ENCODE results near the gene UBD. TPM values are rescaled to one million over a fixed set of nuclear protein-coding genes. Genes with fewer than 3 reads are reported as not detected.
A peak's percentile ranks its signal among the peaks of the same experiment; 100 is the strongest.

UBD gene
- total and polyA plus RNA-seq, 2 experiments from 2014 or later, result not detected

DNA sequence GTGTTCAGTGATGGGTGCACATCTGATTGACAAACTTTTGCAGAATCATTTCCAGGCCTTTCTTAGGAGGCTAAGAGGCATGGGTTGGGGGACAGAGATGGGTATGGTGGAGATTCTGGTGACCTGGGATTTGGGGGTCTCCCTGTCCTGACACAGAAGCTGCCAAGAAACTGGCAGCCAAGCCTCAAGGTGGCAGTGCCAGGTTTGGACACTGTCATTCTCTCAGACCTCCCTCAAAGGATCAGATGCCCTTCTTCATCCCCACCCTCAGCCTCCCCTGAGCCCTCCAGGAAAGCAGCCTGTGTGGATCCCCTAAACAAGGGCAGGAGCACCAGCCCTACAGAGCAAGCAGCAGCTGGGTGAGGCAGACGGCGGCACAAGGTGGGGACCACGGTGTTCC, 53.7 kb downstream of the UBD start (continued):
- TF ChIP-seq, protein P1, sequence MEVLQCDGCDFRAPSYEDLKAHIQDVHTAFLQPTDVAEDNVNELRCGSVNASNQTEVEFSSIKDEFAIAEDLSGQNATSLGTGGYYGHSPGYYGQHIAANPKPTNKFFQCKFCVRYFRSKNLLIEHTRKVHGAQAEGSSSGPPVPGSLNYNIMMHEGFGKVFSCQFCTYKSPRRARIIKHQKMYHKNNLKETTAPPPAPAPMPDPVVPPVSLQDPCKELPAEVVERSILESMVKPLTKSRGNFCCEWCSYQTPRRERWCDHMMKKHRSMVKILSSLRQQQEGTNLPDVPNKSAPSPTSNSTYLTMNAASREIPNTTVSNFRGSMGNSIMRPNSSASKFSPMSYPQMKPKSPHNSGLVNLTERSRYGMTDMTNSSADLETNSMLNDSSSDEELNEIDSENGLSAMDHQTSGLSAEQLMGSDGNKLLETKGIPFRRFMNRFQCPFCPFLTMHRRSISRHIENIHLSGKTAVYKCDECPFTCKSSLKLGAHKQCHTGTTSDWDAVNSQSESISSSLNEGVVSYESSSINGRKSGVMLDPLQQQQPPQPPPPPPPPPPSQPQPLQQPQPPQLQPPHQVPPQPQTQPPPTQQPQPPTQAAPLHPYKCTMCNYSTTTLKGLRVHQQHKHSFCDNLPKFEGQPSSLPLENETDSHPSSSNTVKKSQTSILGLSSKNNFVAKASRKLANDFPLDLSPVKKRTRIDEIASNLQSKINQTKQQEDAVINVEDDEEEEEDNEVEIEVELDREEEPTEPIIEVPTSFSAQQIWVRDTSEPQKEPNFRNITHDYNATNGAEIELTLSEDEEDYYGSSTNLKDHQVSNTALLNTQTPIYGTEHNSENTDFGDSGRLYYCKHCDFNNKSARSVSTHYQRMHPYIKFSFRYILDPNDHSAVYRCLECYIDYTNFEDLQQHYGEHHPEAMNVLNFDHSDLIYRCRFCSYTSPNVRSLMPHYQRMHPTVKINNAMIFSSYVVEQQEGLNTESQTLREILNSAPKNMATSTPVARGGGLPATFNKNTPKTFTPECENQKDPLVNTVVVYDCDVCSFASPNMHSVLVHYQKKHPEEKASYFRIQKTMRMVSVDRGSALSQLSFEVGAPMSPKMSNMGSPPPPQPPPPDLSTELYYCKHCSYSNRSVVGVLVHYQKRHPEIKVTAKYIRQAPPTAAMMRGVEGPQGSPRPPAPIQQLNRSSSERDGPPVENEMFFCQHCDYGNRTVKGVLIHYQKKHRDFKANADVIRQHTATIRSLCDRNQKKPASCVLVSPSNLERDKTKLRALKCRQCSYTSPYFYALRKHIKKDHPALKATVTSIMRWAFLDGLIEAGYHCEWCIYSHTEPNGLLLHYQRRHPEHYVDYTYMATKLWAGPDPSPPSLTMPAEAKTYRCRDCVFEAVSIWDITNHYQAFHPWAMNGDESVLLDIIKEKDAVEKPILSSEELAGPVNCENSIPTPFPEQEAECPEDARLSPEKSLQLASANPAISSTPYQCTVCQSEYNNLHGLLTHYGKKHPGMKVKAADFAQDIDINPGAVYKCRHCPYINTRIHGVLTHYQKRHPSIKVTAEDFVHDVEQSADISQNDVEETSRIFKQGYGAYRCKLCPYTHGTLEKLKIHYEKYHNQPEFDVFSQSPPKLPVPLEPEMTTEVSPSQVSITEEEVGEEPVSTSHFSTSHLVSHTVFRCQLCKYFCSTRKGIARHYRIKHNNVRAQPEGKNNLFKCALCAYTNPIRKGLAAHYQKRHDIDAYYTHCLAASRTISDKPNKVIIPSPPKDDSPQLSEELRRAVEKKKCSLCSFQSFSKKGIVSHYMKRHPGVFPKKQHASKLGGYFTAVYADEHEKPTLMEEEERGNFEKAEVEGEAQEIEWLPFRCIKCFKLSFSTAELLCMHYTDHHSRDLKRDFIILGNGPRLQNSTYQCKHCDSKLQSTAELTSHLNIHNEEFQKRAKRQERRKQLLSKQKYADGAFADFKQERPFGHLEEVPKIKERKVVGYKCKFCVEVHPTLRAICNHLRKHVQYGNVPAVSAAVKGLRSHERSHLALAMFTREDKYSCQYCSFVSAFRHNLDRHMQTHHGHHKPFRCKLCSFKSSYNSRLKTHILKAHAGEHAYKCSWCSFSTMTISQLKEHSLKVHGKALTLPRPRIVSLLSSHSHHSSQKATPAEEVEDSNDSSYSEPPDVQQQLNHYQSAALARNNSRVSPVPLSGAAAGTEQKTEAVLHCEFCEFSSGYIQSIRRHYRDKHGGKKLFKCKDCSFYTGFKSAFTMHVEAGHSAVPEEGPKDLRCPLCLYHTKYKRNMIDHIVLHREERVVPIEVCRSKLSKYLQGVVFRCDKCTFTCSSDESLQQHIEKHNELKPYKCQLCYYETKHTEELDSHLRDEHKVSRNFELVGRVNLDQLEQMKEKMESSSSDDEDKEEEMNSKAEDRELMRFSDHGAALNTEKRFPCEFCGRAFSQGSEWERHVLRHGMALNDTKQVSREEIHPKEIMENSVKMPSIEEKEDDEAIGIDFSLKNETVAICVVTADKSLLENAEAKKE (CRISPR knock-in tag; IDR thresholded peaks at IDR 0.05), result no peak
- TF ChIP-seq, protein P2, sequence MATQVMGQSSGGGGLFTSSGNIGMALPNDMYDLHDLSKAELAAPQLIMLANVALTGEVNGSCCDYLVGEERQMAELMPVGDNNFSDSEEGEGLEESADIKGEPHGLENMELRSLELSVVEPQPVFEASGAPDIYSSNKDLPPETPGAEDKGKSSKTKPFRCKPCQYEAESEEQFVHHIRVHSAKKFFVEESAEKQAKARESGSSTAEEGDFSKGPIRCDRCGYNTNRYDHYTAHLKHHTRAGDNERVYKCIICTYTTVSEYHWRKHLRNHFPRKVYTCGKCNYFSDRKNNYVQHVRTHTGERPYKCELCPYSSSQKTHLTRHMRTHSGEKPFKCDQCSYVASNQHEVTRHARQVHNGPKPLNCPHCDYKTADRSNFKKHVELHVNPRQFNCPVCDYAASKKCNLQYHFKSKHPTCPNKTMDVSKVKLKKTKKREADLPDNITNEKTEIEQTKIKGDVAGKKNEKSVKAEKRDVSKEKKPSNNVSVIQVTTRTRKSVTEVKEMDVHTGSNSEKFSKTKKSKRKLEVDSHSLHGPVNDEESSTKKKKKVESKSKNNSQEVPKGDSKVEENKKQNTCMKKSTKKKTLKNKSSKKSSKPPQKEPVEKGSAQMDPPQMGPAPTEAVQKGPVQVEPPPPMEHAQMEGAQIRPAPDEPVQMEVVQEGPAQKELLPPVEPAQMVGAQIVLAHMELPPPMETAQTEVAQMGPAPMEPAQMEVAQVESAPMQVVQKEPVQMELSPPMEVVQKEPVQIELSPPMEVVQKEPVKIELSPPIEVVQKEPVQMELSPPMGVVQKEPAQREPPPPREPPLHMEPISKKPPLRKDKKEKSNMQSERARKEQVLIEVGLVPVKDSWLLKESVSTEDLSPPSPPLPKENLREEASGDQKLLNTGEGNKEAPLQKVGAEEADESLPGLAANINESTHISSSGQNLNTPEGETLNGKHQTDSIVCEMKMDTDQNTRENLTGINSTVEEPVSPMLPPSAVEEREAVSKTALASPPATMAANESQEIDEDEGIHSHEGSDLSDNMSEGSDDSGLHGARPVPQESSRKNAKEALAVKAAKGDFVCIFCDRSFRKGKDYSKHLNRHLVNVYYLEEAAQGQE (IDR thresholded peaks at IDR 0.05; ENCODE audit: unreplicated experiment), result no peak
- TF ChIP-seq JUNB (IDR thresholded peaks at IDR 0.05; ENCODE audit: unreplicated experiment), result no peak

Small RNA genes lying within 50 kb of the gene (small RNA-seq; reads per million reads assigned to genes)
- gene SNORD32B (ENCODE audit: low replicate concordance) (0.35 reads per million, percentile 19 among the genes with 10 or more reads in this experiment), gene TMEM183AP1 (ENCODE audit: low replicate concordance) (not detected)

Other genes with a start within 250 kb of the UBD start
- not detected in 2 replicates for gene OR5V1, start 190.9 kb downstream of the UBD start, total RNA-seq (2014; rRNA removed; shearing (Covaris generic))
- not detected in 2 replicates for gene OR5V1, start 190.9 kb downstream of the UBD start, polyA plus RNA-seq (2016; fragmentation: Nextera tagmentation; extraction: Ambion mirVana)
- gene OR12D3, start 184.4 kb downstream of the UBD start, total RNA-seq (2014; rRNA removed; shearing (Covaris generic)), result not detected in 2 replicates
- not detected in 2 replicates for gene OR12D3, start 184.4 kb downstream of the UBD start, polyA plus RNA-seq (2016; fragmentation: Nextera tagmentation; extraction: Ambion mirVana)
- gene OR12D2, start 164.1 kb downstream of the UBD start, total RNA-seq (2014; rRNA removed; shearing (Covaris generic)), result not detected in 2 replicates
- gene OR12D2, start 164.1 kb downstream of the UBD start, polyA plus RNA-seq (2016; fragmentation: Nextera tagmentation; extraction: Ambion mirVana), result not detected in 2 replicates
- gene OR12D1, start 144.8 kb downstream of the UBD start, total RNA-seq (2014; rRNA removed; shearing (Covaris generic)), result not detected in 2 replicates
- gene OR12D1, start 144.8 kb downstream of the UBD start, polyA plus RNA-seq (2016; fragmentation: Nextera tagmentation; extraction: Ambion mirVana), result not detected in 2 replicates
- not detected in 2 replicates for gene OR10C1, start 120.4 kb downstream of the UBD start, total RNA-seq (2014; rRNA removed; shearing (Covaris generic))
- gene OR10C1, start 120.4 kb downstream of the UBD start, polyA plus RNA-seq (2016; fragmentation: Nextera tagmentation; extraction: Ambion mirVana), result not detected in 2 replicates
- gene OR11A1, start 102.7 kb downstream of the UBD start, total RNA-seq (2014; rRNA removed; shearing (Covaris generic)), result not detected in 2 replicates
- gene OR11A1, start 102.7 kb downstream of the UBD start, polyA plus RNA-seq (2016; fragmentation: Nextera tagmentation; extraction: Ambion mirVana), result not detected in 2 replicates
- gene OR2H1, start 102.6 kb downstream of the UBD start, total RNA-seq (2014; rRNA removed; shearing (Covaris generic)), result not detected in 2 replicates
- gene OR2H1, start 102.6 kb downstream of the UBD start, polyA plus RNA-seq (2016; fragmentation: Nextera tagmentation; extraction: Ambion mirVana), result not detected in 2 replicates
- gene MAS1L, start 71.8 kb downstream of the UBD start, total RNA-seq (2014; rRNA removed; shearing (Covaris generic)), result not detected in 2 replicates
- not detected in 2 replicates for gene MAS1L, start 71.8 kb downstream of the UBD start, polyA plus RNA-seq (2016; fragmentation: Nextera tagmentation; extraction: Ambion mirVana)
- gene OR2H2, start 25.4 kb upstream of the UBD start, total RNA-seq (2014; rRNA removed; shearing (Covaris generic)), result not detected in 2 replicates
- gene OR2H2, start 25.4 kb upstream of the UBD start, polyA plus RNA-seq (2016; fragmentation: Nextera tagmentation; extraction: Ambion mirVana), result 0.83 and 0.86 TPM in 2 replicates
- 50.2 and 78.9 TPM in 2 replicates for gene GABBR1, start 73.5 kb upstream of the UBD start, total RNA-seq (2014; rRNA removed; shearing (Covaris generic))
- gene GABBR1, start 73.5 kb upstream of the UBD start, polyA plus RNA-seq (2016; fragmentation: Nextera tagmentation; extraction: Ambion mirVana), result 36.6 and 42.8 TPM in 2 replicates
- 0.74 and 2.5 TPM in 2 replicates for gene MOG, start 97.4 kb upstream of the UBD start, total RNA-seq (2014; rRNA removed; shearing (Covaris generic))
- 0.49 and 0.55 TPM in 2 replicates for gene MOG, start 97.4 kb upstream of the UBD start, polyA plus RNA-seq (2016; fragmentation: Nextera tagmentation; extraction: Ambion mirVana)
- gene ZFP57, start 121.4 kb upstream of the UBD start, total RNA-seq (2014; rRNA removed; shearing (Covaris generic)), result 0.59 and 2.8 TPM in 2 replicates
- gene ZFP57, start 121.4 kb upstream of the UBD start, polyA plus RNA-seq (2016; fragmentation: Nextera tagmentation; extraction: Ambion mirVana), result 0.84 and 1.3 TPM in 2 replicates
- 4.4 and 4.8 TPM in 2 replicates for gene HLA-F, start 163.7 kb upstream of the UBD start, total RNA-seq (2014; rRNA removed; shearing (Covaris generic))
- gene HLA-F, start 163.7 kb upstream of the UBD start, polyA plus RNA-seq (2016; fragmentation: Nextera tagmentation; extraction: Ambion mirVana), result 10.4 and 11.6 TPM in 2 replicates